ENCODE results near the gene SP140. TPM values are rescaled to one million over a fixed set of nuclear protein-coding genes. Genes with fewer than 3 reads are reported as not detected.

The SP140 gene
- total RNA-seq, 1 donor from 2014 or later, result 0.60 TPM

- DNase-seq (ENCODE audit: low spot score), result no peak
- TF ChIP-seq CTCF (IDR thresholded peaks at IDR 0.05), result no peak
- Mint-ChIP-seq H3K36me3 (ENCODE audit: low read depth) (peaks cover 15% of the 10 kb centered on the region), H3K27ac (ENCODE audit: unreplicated experiment) (peak overlapping the region; percentile 97), H3K4me3 (ENCODE audit: unreplicated experiment) (peak overlapping the region; percentile 80), H3K27me3 (ENCODE audit: low read depth) (no peaks in the 10 kb centered on the region), H3K4me1 (ENCODE audit: low read depth) (peaks cover 50% of the 10 kb centered on the region), H3K9me3 (ENCODE audit: low read depth) (peaks cover 7% of the 10 kb centered on the region)
These were observed 102.0 kb downstream of the SP140 start for GRCh38 chr2:230327418-230328154.

- no peak for DNase-seq (ENCODE audit: low spot score)
- Mint-ChIP-seq H3K4me3 (ENCODE audit: unreplicated experiment) (peak overlapping the region; percentile 37), H3K27me3 (ENCODE audit: low read depth) (no peaks in the 10 kb centered on the region), H3K4me1 (ENCODE audit: low read depth) (peaks cover 50% of the 10 kb centered on the region), H3K27ac (ENCODE audit: unreplicated experiment) (no peak overlapping the region), H3K36me3 (ENCODE audit: low read depth) (peaks cover 14% of the 10 kb centered on the region), H3K9me3 (ENCODE audit: low read depth) (peaks cover 3% of the 10 kb centered on the region)
- no peak for TF ChIP-seq CTCF (IDR thresholded peaks at IDR 0.05)
These were observed 102.6 kb downstream of the SP140 start for GRCh38 chr2:230328155-230328458.

- peaks cover 4% of the 10 kb centered on the region for H3K9me3 Mint-ChIP-seq (ENCODE audit: low read depth)
- H3K4me3 Mint-ChIP-seq (ENCODE audit: unreplicated experiment), result no peak overlapping the region
- H3K4me1 Mint-ChIP-seq (ENCODE audit: low read depth), result peaks cover 55% of the 10 kb centered on the region
- no peaks in the 10 kb centered on the region for H3K27me3 Mint-ChIP-seq (ENCODE audit: low read depth)
- no peak for DNase-seq (ENCODE audit: low spot score)
- H3K27ac Mint-ChIP-seq (ENCODE audit: unreplicated experiment), result peak overlapping the region; percentile 78
- peaks cover 24% of the 10 kb centered on the region for H3K36me3 Mint-ChIP-seq (ENCODE audit: low read depth)
- TF ChIP-seq CTCF (IDR thresholded peaks at IDR 0.05), result no peak
These were observed 104.5 kb downstream of the SP140 start for GRCh38 chr2:230329946-230330605.

- H3K27me3 Mint-ChIP-seq (ENCODE audit: low read depth), result no peaks in the 10 kb centered on the region
- no peak for TF ChIP-seq CTCF (IDR thresholded peaks at IDR 0.05)
- DNase-seq (ENCODE audit: low spot score), result no peak
- peak overlapping the region; percentile 0 for H3K4me3 Mint-ChIP-seq (ENCODE audit: unreplicated experiment)
- peaks cover 4% of the 10 kb centered on the region for H3K9me3 Mint-ChIP-seq (ENCODE audit: low read depth)
- H3K27ac Mint-ChIP-seq (ENCODE audit: unreplicated experiment), result peak overlapping the region; percentile 78
- H3K4me1 Mint-ChIP-seq (ENCODE audit: low read depth), result peaks cover 61% of the 10 kb centered on the region
- H3K36me3 Mint-ChIP-seq (ENCODE audit: low read depth), result peaks cover 27% of the 10 kb centered on the region
These were observed 105.2 kb downstream of the SP140 start for GRCh38 chr2:230330725-230331124.

- TF ChIP-seq CTCF (IDR thresholded peaks at IDR 0.05), result no peak
- peaks cover 27% of the 10 kb centered on the region for H3K36me3 Mint-ChIP-seq (ENCODE audit: low read depth)
- no peak overlapping the region for H3K27ac Mint-ChIP-seq (ENCODE audit: unreplicated experiment)
- H3K9me3 Mint-ChIP-seq (ENCODE audit: low read depth), result peaks cover 6% of the 10 kb centered on the region
- H3K4me3 Mint-ChIP-seq (ENCODE audit: unreplicated experiment), result no peak overlapping the region
- DNase-seq (ENCODE audit: low spot score), result no peak
- peaks cover 19% of the 10 kb centered on the region for H3K4me1 Mint-ChIP-seq (ENCODE audit: low read depth)
- no peaks in the 10 kb centered on the region for H3K27me3 Mint-ChIP-seq (ENCODE audit: low read depth)
These were observed 109.9 kb downstream of the SP140 start for GRCh38 chr2:230335461-230335863.

Measured in chondrocyte (in vitro differentiated cells).